ENCODE data around the gene SEPSECS.

GRCh38 chr4:25081866-25082471 lies 78.3 kb downstream of the SEPSECS start:
- TF ChIP-seq, protein P1, sequence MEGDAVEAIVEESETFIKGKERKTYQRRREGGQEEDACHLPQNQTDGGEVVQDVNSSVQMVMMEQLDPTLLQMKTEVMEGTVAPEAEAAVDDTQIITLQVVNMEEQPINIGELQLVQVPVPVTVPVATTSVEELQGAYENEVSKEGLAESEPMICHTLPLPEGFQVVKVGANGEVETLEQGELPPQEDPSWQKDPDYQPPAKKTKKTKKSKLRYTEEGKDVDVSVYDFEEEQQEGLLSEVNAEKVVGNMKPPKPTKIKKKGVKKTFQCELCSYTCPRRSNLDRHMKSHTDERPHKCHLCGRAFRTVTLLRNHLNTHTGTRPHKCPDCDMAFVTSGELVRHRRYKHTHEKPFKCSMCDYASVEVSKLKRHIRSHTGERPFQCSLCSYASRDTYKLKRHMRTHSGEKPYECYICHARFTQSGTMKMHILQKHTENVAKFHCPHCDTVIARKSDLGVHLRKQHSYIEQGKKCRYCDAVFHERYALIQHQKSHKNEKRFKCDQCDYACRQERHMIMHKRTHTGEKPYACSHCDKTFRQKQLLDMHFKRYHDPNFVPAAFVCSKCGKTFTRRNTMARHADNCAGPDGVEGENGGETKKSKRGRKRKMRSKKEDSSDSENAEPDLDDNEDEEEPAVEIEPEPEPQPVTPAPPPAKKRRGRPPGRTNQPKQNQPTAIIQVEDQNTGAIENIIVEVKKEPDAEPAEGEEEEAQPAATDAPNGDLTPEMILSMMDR (IDR thresholded peaks at IDR 0.05) = no peak
- TF ChIP-seq POLR2A (IDR thresholded peaks at IDR 0.05) = no peak
